H9 (cell line): Measurements from ENCODE around the gene TUB. TPM values are rescaled to one million over a fixed set of nuclear protein-coding genes. Genes with fewer than 3 reads are reported as not detected.

ENCODE experiments used
- DNase-seq: peaks from one replicate; pipeline ENCODE4 v3.0.0-alpha.2; 2017
- H2AFZ ChIP-seq: one replicate; pipeline ENCODE4 v1.6.1; 2013; ENCODE audit warnings: mild to moderate bottlenecking, low read length, control low read depth, moderate library complexity
- H2AK5ac ChIP-seq: 2 replicates; pipeline ENCODE4 v1.6.1; 2013; ENCODE audit warnings: low read length, control low read depth, mixed read lengths; ENCODE audit not compliant: insufficient read length
- H2BK120ac ChIP-seq: one replicate; pipeline ENCODE4 v1.6.1; 2013; ENCODE audit warnings: low read depth, mild to moderate bottlenecking, low read length, control low read depth, inconsistent platforms; ENCODE audit not compliant: poor library complexity, severe bottlenecking
- H2BK12ac ChIP-seq: 2 replicates; pipeline ENCODE4 v1.6.1; 2013; ENCODE audit warnings: low read length, control low read depth, mixed read lengths, low read depth; ENCODE audit not compliant: insufficient read length
- H2BK15ac ChIP-seq: 2 replicates; pipeline ENCODE4 v1.6.1; 2013; ENCODE audit warnings: low read depth, low read length, control low read depth
- H2BK20ac ChIP-seq: one replicate; pipeline ENCODE4 v1.6.1; 2013; ENCODE audit warnings: low read depth, mild to moderate bottlenecking, low read length, control low read depth, inconsistent platforms; ENCODE audit not compliant: poor library complexity, severe bottlenecking
- H2BK5ac ChIP-seq: 2 replicates; pipeline ENCODE4 v1.6.1; 2013; ENCODE audit warnings: low read length, control low read depth, mixed read lengths; ENCODE audit not compliant: insufficient read length
- H3K14ac ChIP-seq: 2 replicates; pipeline ENCODE4 v1.6.1; 2013; ENCODE audit warnings: low read length, control low read depth; ENCODE audit not compliant: insufficient read depth
- H3K18ac ChIP-seq: 2 replicates; pipeline ENCODE4 v1.6.1; 2013; ENCODE audit warnings: low read depth, mild to moderate bottlenecking, mixed read lengths, low read length, control low read depth; ENCODE audit not compliant: insufficient read length
- H3K23ac ChIP-seq: 2 replicates; pipeline ENCODE4 v1.6.1; 2013; ENCODE audit warnings: low read length, control low read depth, mixed read lengths, low read depth; ENCODE audit not compliant: insufficient read length
- H3K23me2 ChIP-seq: 2 replicates; pipeline ENCODE4 v1.6.1; 2013; ENCODE audit warnings: low read depth, mild to moderate bottlenecking, mixed read lengths, low read length, control low read depth; ENCODE audit not compliant: insufficient read length, poor library complexity, severe bottlenecking
- H3K27ac ChIP-seq: 2 replicates; pipeline ENCODE4 v1.5.1; 2013; ENCODE audit warnings: low read length, control low read depth, mixed read lengths, low read depth; ENCODE audit not compliant: insufficient read length
- H3K27me3 ChIP-seq: 2 replicates; pipeline ENCODE4 v1.6.1; 2013; ENCODE audit warnings: low read length, control low read depth, inconsistent platforms; ENCODE audit not compliant: insufficient read depth
- H3K4ac ChIP-seq: 2 replicates; pipeline ENCODE4 v1.6.1; 2013; ENCODE audit warnings: low read depth, mild to moderate bottlenecking, control low read depth, inconsistent platforms, low read length, moderate library complexity
- H3K4me1 ChIP-seq: 2 replicates; pipeline ENCODE4 v1.6.1; 2013; ENCODE audit warnings: low read length, control low read depth, inconsistent platforms; ENCODE audit not compliant: insufficient read depth
- H3K4me2 ChIP-seq: 2 replicates; pipeline ENCODE4 v1.6.1; 2013; ENCODE audit warnings: low read length, control low read depth, mixed read lengths; ENCODE audit not compliant: insufficient read length, insufficient read depth
- H3K56ac ChIP-seq: 2 replicates; pipeline ENCODE4 v1.6.1; 2013; ENCODE audit warnings: low read depth, mild to moderate bottlenecking, mixed read lengths, low read length, control low read depth; ENCODE audit not compliant: insufficient read length
- H3K79me1 ChIP-seq: 2 replicates; pipeline ENCODE4 v1.6.1; 2013; ENCODE audit warnings: low read depth, mild to moderate bottlenecking, moderate library complexity, low read length, control low read depth, inconsistent platforms; ENCODE audit not compliant: insufficient read depth, poor library complexity, severe bottlenecking
- H3K79me2 ChIP-seq: 2 replicates; pipeline ENCODE4 v1.6.1; 2013; ENCODE audit warnings: low read length, control low read depth, inconsistent platforms; ENCODE audit not compliant: insufficient read depth
- H3K9ac ChIP-seq: 2 replicates; pipeline ENCODE4 v1.6.1; 2013; ENCODE audit warnings: low read length, control low read depth, mixed read lengths; ENCODE audit not compliant: insufficient read length; ENCODE audit errors: extremely low read depth
- H3K9me3 ChIP-seq: one replicate; pipeline ENCODE4 v1.6.1; 2013; ENCODE audit warnings: low read depth, low read length, inconsistent platforms; ENCODE audit not compliant: control insufficient read depth
- H3T11ph ChIP-seq: one replicate; pipeline ENCODE4 v1.6.1; 2013; ENCODE audit warnings: mild to moderate bottlenecking, low read length, control low read depth, inconsistent platforms
- H4K20me1 ChIP-seq: one replicate; pipeline ENCODE4 v1.6.1; 2013; ENCODE audit not compliant: control insufficient read depth, insufficient read length, insufficient read depth
- H4K5ac ChIP-seq: 2 replicates; pipeline ENCODE4 v1.6.1; 2013; ENCODE audit warnings: low read depth, mild to moderate bottlenecking, mixed read lengths, low read length, control low read depth; ENCODE audit not compliant: insufficient read length
- H4K8ac ChIP-seq: replicated peaks from 2 replicates; pipeline ENCODE4 v1.6.1; 2013; ENCODE audit warnings: low read length, control low read depth, mixed read lengths, low read depth; ENCODE audit not compliant: insufficient read length
- H4K91ac ChIP-seq: 2 replicates; pipeline ENCODE4 v1.6.1; 2013; ENCODE audit warnings: low read depth, mild to moderate bottlenecking, moderate library complexity, mixed read lengths, low read length, control low read depth; ENCODE audit not compliant: insufficient read length
- H3K27ac Mint-ChIP-seq, 3 experiments: 2 replicates in 2 of 3; 3 replicates in 1 of 3; pipeline ENCODE4 v1.8.0; 2020 to 2021; ENCODE audit warnings: mixed read lengths in 3 of 3, mild to moderate bottlenecking in 1 of 3, moderate library complexity in 1 of 3
- H3K27me3 Mint-ChIP-seq: 2 replicates; pipeline ENCODE4 v1.8.0; 2021; ENCODE audit warnings: low read depth, mild to moderate bottlenecking, moderate library complexity, mixed read lengths
- H3K36me3 Mint-ChIP-seq, 3 experiments: 2 replicates in 2 of 3; 3 replicates in 1 of 3; pipeline ENCODE4 v1.8.0; 2020 to 2021; ENCODE audit warnings: low read depth in 3 of 3, mixed read lengths in 3 of 3; ENCODE audit not compliant: insufficient read depth in 1 of 3
- H3K4me1 Mint-ChIP-seq, 2 experiments: 2 replicates each; pipeline ENCODE4 v1.8.0; 2020; ENCODE audit warnings: mixed read lengths in 2 of 2
- H3K4me3 Mint-ChIP-seq, 2 experiments: 2 replicates in 1 of 2; 3 replicates in 1 of 2; pipeline ENCODE4 v1.8.0; 2020 to 2021; ENCODE audit warnings: mild to moderate bottlenecking in 2 of 2, mixed read lengths in 2 of 2, moderate library complexity in 1 of 2
- H3K9me3 Mint-ChIP-seq, 2 experiments: 2 replicates in 1 of 2; 3 replicates in 1 of 2; pipeline ENCODE4 v1.8.0; 2020; ENCODE audit warnings: mild to moderate bottlenecking in 2 of 2, mixed read lengths in 2 of 2, moderate library complexity in 1 of 2
- CTCF ChIP-seq: fragments of 200-600 bp; sonication (generic); conservative IDR thresholded peaks from 3 replicates; pipeline ENCODE4 v1.8.0; 2021; ENCODE audit warnings: antibody characterized with exemption, mild to moderate bottlenecking
- WGBS: extraction: QIAGEN DNeasy Blood & Tissue Kit; methylation state at CpG from one replicate; pipeline ENCODE4 v1.1.7; 2013; ENCODE audit warnings: missing lambda C conversion rate, low lambda C conversion rate, mixed read lengths; ENCODE audit not compliant: insufficient read length; ENCODE audit errors: extremely low coverage; 5-methylcytosine and 5-hydroxymethylcytosine counted together
- total RNA-seq: library from RNA; stranded (reverse); gene quantifications from 2 replicates; pipeline ENCODE4 v1.2.1, GENCODE V29; 2021

TUB gene
- total RNA-seq, 1 experiment from 2014 or later: 14.8 TPM

DNA sequence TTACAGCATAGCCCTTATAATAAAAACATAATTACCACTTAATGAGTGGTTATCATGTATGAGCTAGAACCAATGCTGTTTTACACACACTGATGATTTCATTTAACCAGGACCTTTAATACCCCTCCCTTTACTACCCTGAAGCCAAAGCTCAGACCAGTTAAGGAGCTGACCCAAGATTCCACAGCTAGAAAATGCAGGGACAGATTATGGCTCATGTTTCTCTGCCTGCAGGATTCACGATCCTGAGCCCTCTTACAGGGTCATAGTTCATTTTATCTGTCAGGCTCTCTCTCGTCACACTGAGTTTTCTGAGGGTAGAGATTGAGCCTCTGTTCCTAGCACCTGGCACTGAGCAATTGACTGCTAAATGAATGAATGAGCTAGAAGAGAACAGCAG is 27.4 kb downstream of the TUB start:
- H3K4ac ChIP-seq: no peak overlapping the region
- no peak overlapping the region for H2BK5ac ChIP-seq
- H4K20me1 ChIP-seq: no peaks in the 10 kb centered on the region
- no peak overlapping the region for H3K4me3 Mint-ChIP-seq
- no peak overlapping the region for H2BK120ac ChIP-seq
- DNase-seq: no peak
- no peak overlapping the region for H3K14ac ChIP-seq
- H3T11ph ChIP-seq: no peak overlapping the region
- no peak overlapping the region for H4K5ac ChIP-seq
- no peak overlapping the region for H3K9ac ChIP-seq
- peaks cover 0 to 51% (median 18%) of the 10 kb centered on the region in 3 experiments; a peak in 4 of 7 replicates for H3K36me3 Mint-ChIP-seq
- no peaks in the 10 kb centered on the region for H3K27me3 ChIP-seq
- no peak for TF ChIP-seq CTCF
- H2BK20ac ChIP-seq: no peak overlapping the region
- H3K23me2 ChIP-seq: no peaks in the 10 kb centered on the region
- no peak overlapping the region for H4K8ac ChIP-seq
- H3K27ac Mint-ChIP-seq: no peak overlapping the region
- no peaks in the 10 kb centered on the region for H3K4me1 Mint-ChIP-seq
- no peaks in the 10 kb centered on the region for H3K79me1 ChIP-seq
- H3K27me3 Mint-ChIP-seq: no peaks in the 10 kb centered on the region
- no peak overlapping the region for H3K27ac ChIP-seq
- no peaks in the 10 kb centered on the region for H3K9me3 Mint-ChIP-seq
- no peak overlapping the region for H3K56ac ChIP-seq
- no peak overlapping the region for H2AK5ac ChIP-seq
- no peak overlapping the region for H4K91ac ChIP-seq
- no peak overlapping the region for H2AFZ ChIP-seq
- no peaks in the 10 kb centered on the region for H3K4me1 ChIP-seq
- WGBS: no CpG with 5 or more reads among the region's 2 CpGs
- H3K23ac ChIP-seq: no peak overlapping the region
- H2BK12ac ChIP-seq: no peak overlapping the region
- no peak overlapping the region for H2BK15ac ChIP-seq
- H3K79me2 ChIP-seq: no peaks in the 10 kb centered on the region; the same call in 1 of the 2 replicates
- no peaks in the 10 kb centered on the region for H3K9me3 ChIP-seq
- H3K4me2 ChIP-seq: no peak overlapping the region
- no peak overlapping the region for H3K18ac ChIP-seq
